Measurements from ENCODE around the gene PIP5K1B. TPM values are rescaled to one million over a fixed set of nuclear protein-coding genes. Genes with fewer than 3 reads are reported as not detected.

PIP5K1B gene
- total RNA-seq, 1 donor from 2014 or later: 0.87 TPM

- H3K4me3 Mint-ChIP-seq: no peak overlapping the region
- peaks cover 1% of the 10 kb centered on the region for H3K4me1 Mint-ChIP-seq
- no peak overlapping the region for H3K27ac Mint-ChIP-seq
- no peaks in the 10 kb centered on the region for H3K9me3 Mint-ChIP-seq
- H3K36me3 Mint-ChIP-seq: no peaks in the 10 kb centered on the region
- no peaks in the 10 kb centered on the region for H3K27me3 Mint-ChIP-seq (ENCODE audit: low read depth)
- DNase-seq (ENCODE audit: low spot score in 2 of 2, unreplicated experiment in 2 of 2): no peak
- no peak for TF ChIP-seq CTCF (IDR thresholded peaks at IDR 0.05; ENCODE audit: unreplicated experiment)
Measured at GRCh38 chr9:68822596-68823165, 117.6 kb downstream of the PIP5K1B start.

- Mint-ChIP-seq H3K4me1 (peaks cover 1% of the 10 kb centered on the region), H3K4me3 (no peak overlapping the region), H3K27ac (no peak overlapping the region), H3K36me3 (no peaks in the 10 kb centered on the region), H3K27me3 (ENCODE audit: low read depth) (no peaks in the 10 kb centered on the region), H3K9me3 (no peaks in the 10 kb centered on the region)
- TF ChIP-seq CTCF (IDR thresholded peaks at IDR 0.05; ENCODE audit: unreplicated experiment): no peak
- no peak for DNase-seq (ENCODE audit: low spot score in 2 of 2, unreplicated experiment in 2 of 2)
Measured at GRCh38 chr9:68825762-68826472, 120.9 kb downstream of the PIP5K1B start.

GRCh38 chr9:68827837-68828744, 123.1 kb downstream of the PIP5K1B start:
- Mint-ChIP-seq H3K27me3 (ENCODE audit: low read depth) (no peaks in the 10 kb centered on the region), H3K9me3 (no peaks in the 10 kb centered on the region), H3K36me3 (no peaks in the 10 kb centered on the region), H3K4me1 (peaks cover 3% of the 10 kb centered on the region), H3K27ac (no peak overlapping the region), H3K4me3 (no peak overlapping the region)
- no peak for TF ChIP-seq CTCF (IDR thresholded peaks at IDR 0.05; ENCODE audit: unreplicated experiment)
- no peak for DNase-seq (ENCODE audit: low spot score in 2 of 2, unreplicated experiment in 2 of 2)

GRCh38 chr9:68832101-68832500, 127.1 kb downstream of the PIP5K1B start:
- H3K36me3 Mint-ChIP-seq: no peaks in the 10 kb centered on the region
- no peak for DNase-seq (ENCODE audit: low spot score in 2 of 2, unreplicated experiment in 2 of 2)
- H3K4me1 Mint-ChIP-seq: peaks cover 3% of the 10 kb centered on the region
- no peaks in the 10 kb centered on the region for H3K27me3 Mint-ChIP-seq (ENCODE audit: low read depth)
- no peak for TF ChIP-seq CTCF (IDR thresholded peaks at IDR 0.05; ENCODE audit: unreplicated experiment)
- no peak overlapping the region for H3K4me3 Mint-ChIP-seq
- no peaks in the 10 kb centered on the region for H3K9me3 Mint-ChIP-seq
- H3K27ac Mint-ChIP-seq: no peak overlapping the region

- Mint-ChIP-seq H3K4me1 (peaks cover 5% of the 10 kb centered on the region), H3K27me3 (ENCODE audit: low read depth) (no peaks in the 10 kb centered on the region), H3K27ac (no peak overlapping the region), H3K9me3 (no peaks in the 10 kb centered on the region), H3K36me3 (no peaks in the 10 kb centered on the region), H3K4me3 (no peak overlapping the region)
- no peak for TF ChIP-seq CTCF (IDR thresholded peaks at IDR 0.05; ENCODE audit: unreplicated experiment)
- DNase-seq (ENCODE audit: low spot score in 2 of 2, unreplicated experiment in 2 of 2): no peak
Measured at GRCh38 chr9:68832861-68833518, 128.0 kb downstream of the PIP5K1B start.

Data from mesothelial cell of epicardium (in vitro differentiated cells).